ENCODE data around the gene AQP3.
A peak's percentile ranks its signal among the peaks of the same experiment; 100 is the strongest.

AQP3 gene

GRCh38 chr9:33468215-33468730 lies 20.9 kb upstream of the AQP3 start:
- TF ChIP-seq CTCF (conservative IDR thresholded peaks at IDR 0.05) (no peak), ZFX (IDR thresholded peaks at IDR 0.05) (no peak)
- H3K27ac ChIP-seq = no peak overlapping the region

- H3K27ac ChIP-seq = no peak overlapping the region
- TF ChIP-seq CTCF (conservative IDR thresholded peaks at IDR 0.05) = no peak
- no peak for TF ChIP-seq ZFX (IDR thresholded peaks at IDR 0.05)
Observed at GRCh38 chr9:33467526-33467925, 20.1 kb upstream of the AQP3 start.

GRCh38 chr9:33466565-33467495 lies 19.4 kb upstream of the AQP3 start:
- TF ChIP-seq ZFX (IDR thresholded peaks at IDR 0.05) (no peak), CTCF (conservative IDR thresholded peaks at IDR 0.05) (peak; percentile 99)
- no peak overlapping the region for H3K27ac ChIP-seq

DNA sequence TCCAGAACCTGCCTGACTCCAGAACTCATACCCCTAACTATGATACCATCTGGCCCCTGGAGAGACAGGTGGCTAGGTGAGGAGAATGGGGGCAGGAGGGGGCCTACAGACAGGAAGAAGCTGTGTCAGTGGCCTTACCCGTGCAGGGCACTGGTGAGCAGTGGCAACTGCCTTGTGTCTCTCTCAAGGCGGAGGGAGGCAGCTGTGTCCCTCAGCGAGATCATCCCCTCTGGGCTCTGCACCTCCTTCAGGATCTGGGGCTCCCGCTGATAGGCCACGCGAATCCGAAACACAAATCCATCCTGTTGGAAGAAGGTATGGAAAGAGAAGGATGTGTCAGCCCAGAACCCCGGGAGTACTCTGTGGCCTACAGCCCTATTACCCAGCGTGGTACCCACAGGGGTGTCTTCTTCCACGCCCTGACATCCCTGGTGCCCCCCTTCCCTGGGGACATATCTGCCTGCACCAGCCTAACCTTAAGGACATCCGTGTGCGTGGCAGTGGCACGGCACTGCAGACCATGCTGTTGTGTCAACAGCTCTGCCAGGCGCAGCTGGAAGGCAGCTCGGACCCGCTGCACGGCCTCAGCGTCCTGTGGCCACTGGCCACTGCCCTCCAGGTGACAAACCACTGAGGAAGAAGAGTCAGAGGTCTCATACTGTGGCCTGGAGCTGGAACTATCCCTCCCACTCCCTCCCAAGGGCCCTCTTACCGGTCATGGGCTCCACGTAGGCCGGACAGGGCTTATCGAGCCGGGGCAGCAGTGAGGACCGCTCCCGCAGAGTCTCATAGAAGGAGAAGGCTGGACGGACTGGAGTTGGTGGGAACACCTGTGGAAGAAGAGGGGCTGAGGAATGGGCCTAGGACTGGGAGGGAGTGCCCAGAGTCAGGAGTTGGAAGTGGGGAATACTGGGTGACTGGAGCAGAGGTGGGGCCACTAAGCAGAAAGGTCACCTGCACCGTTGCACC lies 18.5 kb upstream of the AQP3 start:
- TF ChIP-seq ZFX (IDR thresholded peaks at IDR 0.05) (no peak), CTCF (conservative IDR thresholded peaks at IDR 0.05) (no peak)
- no peak overlapping the region for H3K27ac ChIP-seq

DNA sequence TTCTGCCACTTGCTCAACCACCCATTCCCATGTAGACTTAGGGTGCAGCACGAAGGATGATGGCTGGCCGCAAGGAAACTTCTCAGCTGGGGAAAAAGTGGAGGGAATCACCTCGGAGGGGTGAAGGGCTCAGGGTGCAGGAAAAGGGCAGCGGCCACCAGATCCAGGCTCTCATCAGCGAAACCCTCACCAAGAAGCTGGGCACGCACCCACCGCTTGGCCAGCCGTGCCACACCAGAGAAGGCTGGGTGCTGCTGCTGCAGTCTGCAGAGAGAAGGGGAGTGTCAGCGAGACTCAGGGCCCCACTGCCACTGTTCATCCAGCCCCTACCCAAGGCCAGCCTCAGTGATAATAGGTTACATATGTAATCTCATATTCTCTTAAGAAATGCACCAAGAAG lies 17.7 kb upstream of the AQP3 start:
- TF ChIP-seq ZFX (IDR thresholded peaks at IDR 0.05) = no peak
- no peak for TF ChIP-seq CTCF (conservative IDR thresholded peaks at IDR 0.05)
- no peak overlapping the region for H3K27ac ChIP-seq

GRCh38 chr9:33464045-33464636 lies 16.7 kb upstream of the AQP3 start:
- no peak for TF ChIP-seq CTCF (conservative IDR thresholded peaks at IDR 0.05)
- TF ChIP-seq ZFX (IDR thresholded peaks at IDR 0.05) = no peak
- no peak overlapping the region for H3K27ac ChIP-seq

Measured in C4-2B (cell line).